Stimulated activated CD8-positive, alpha-beta memory T cell treated with anti-CD3 and anti-CD28 coated beads, Interleukin-7, amount 100 ng/mL, for 1 hour (primary cell): Measurements from ENCODE around the gene ACTR5.
A peak's percentile ranks its signal among the peaks of the same experiment; 100 is the strongest.
"Not testable (repeated sequence)": the region's sequence is repeated elsewhere in the genome, so short reads cannot be mapped to it uniquely, and the experiment has no call there.

Experiments
- DNase-seq, 2 donors: peaks; one replicate each; pipeline ENCODE4 v3.0.0-alpha.2; 2020; ENCODE audit warnings: low read depth in 2 of 2

The ACTR5 gene

DNA sequence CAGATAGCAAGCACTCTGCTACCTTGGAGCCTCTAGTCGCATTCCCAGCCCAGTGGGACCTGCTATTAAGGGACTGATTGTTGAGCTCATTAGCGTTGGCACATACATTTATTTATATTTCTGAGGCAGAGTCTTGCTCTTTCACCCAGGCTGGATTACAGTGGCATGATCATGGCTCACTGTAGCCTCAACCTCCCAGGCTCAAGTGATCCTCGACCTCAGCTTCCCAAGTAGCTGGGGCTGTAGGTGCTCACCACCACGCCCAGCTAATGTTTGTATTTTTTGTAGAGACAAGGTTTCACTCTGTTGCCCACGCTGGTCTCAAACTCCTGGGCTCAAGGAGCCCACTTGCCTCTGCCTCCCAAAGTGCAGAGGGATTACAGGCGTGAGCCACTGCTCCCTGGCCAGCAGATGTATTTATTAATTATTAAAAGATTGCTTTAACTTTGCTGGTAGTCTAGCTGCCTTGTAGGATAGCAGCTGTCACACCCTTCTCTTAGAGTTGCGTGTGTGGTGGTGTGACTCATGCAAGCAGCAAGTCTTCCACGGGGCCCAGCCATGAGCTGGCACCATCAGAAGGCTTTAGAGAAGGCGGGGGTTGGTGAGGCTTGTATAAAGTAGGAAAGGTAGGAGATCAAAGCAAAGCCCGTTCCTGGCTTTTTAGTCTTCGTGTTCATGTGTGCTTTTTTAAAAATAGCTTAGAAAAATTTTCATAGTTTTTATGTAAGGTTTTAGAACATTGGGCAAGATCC lies 16.5 kb downstream of the ACTR5 start:
- DNase-seq: no peak

DNA sequence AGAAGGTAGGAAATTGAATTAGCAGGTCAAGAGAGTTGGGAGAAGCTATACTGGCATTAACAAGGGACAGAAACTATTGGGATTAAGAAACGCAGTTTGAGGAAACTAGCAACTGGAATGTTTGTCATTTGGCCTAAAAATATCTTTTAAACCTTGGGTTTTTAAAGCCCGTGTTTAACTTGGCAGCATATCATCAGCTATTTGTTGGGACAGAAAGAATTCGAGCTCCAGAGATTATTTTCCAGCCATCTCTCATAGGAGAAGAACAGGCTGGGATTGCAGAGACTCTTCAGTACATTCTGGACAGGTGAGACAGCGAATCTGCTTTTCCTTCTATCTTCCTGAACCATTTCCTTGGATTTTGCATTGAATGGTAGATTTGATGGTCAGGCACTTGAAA lies 17.8 kb downstream of the ACTR5 start:
- DNase-seq: no peak

DNA sequence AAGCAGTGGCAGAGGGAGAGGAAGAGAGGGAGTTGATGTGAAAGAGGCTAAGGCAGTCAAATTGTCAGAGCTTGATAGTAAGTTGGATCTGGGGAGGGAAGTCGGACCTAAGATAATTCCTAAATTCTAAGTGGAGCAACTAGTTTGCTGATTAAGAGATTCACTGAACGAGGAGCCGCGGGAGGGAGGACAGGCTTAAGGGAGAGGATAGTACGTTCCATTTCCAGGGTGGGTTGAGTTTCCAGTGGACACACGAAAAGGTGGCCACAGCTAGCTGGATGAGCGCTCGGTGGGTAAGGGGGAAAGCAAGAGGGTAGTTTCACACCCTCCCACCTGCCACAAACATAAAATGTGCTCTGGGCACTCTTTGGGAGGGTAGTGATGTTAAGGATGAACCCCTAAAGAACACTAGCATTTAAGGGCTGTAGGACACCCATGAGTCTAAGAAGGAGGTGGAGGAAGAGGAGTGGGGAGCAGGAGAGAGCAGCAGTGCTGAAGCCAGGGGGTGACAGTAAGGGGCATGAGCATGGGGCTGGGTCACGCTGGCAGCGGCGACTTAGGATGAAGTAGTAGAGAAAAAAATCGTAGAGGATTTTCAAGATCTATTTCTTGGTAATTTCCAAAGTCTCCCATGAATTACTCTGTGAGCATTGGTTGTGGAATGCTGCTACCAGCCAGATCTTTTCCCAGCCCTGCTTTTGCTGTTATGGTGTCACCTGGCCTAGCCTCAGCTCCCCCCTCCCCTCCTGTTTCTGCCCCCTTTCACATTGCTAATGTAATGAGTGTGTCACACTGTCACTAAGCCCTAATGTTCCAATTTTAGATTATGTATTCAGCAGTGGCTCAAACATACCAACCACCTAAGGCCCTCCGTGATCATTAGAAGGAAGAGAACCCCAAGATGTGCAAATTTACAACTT lies 21.4 kb downstream of the ACTR5 start:
- DNase-seq: no peak

DNA sequence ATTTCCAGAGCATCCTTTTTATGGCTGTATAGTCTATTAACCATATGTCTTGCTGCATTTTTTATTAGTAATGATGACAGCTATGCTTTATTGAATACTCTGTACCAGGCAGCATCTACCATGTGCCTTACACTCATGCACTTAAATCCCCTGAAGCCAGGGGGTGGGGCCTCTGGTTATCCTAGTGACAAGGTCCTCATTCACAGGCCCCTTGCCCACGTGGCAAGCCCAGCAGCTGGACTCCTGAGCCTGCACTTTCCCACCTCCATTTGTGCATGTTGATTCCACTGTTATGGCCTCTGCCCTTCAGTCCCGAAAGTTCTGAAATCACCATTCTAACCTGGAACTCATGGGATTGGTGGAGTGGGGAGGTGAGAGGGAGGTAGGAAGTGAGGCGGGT lies 22.3 kb downstream of the ACTR5 start:
- DNase-seq: no peak

DNA sequence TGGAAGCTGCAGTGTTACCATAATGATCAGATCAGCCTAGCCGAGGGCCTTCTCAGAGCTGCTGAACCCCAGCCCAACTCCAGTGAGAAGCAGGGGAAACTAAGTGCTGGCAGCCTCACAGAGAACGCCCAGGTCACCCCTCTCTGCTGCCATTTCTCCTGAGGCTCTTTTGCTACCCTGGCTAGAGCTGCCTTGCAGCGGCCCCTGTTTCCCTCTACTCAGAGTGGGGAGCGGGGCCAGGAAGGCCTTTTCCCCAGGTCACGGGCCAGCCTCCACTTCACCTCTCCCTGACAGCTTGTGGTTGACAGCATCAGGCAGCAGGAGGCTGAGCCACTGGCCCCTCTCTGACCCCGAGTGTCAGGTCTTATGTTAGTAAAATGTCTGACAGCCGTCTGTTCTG lies 22.7 kb downstream of the ACTR5 start:
- DNase-seq: no peak

DNA sequence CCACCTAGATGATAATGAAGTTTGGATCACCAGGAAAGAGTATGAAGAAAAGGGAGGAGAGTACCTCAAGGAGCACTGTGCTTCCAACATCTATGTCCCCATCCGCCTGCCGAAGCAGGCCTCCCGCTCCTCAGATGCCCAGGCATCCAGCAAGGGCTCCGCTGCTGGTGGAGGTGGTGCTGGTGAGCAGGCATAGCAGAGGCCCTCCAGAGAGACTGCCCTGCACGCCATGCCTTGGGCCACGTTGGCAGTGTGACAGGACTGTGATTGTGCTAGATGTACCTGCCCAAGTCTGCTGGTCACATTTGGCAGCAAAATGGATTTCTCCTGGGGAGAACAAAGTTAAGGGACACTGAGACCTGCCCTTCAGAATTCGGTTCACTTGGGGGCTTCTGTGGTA lies 23.4 kb downstream of the ACTR5 start:
- no peak for DNase-seq

DNA sequence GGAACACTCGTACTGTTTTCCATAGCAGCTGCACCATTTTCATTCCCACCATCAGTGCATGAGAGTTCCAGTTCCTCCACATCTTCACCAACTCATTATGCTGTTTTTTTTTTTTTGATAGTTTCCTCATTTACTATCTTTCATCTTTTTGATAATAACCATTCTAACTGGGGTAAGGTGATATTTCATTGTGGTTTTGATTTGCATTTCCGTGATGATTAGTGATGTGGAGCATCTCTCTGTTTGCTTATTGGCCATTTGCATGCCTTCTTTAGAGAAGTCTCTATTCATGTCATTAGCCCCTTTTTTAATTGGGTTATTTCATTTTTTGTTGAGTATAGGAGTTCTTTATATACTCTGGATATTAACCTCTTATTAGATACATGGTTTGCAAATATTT lies 25.9 kb downstream of the ACTR5 start:
- DNase-seq: no peak

DNA sequence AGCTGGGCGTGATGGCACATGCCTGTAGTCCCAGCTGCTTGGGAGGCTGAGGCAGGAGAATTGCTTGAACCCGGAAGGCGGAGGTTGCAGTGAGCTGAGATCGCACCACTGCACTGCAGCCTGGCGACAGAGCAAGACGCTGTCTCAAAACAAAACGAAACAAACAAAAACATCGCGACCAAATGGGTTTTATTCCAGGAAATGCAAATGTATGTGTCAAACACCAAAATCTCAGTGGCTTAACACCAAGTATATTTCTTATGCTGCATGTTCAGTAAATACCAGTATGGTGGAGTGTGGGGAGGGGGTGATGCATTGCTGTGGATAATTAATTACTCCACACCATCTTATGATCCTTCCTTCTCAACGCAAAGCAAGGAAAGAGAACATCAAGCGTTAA lies 28.1 kb downstream of the ACTR5 start:
- no peak for DNase-seq

DNA sequence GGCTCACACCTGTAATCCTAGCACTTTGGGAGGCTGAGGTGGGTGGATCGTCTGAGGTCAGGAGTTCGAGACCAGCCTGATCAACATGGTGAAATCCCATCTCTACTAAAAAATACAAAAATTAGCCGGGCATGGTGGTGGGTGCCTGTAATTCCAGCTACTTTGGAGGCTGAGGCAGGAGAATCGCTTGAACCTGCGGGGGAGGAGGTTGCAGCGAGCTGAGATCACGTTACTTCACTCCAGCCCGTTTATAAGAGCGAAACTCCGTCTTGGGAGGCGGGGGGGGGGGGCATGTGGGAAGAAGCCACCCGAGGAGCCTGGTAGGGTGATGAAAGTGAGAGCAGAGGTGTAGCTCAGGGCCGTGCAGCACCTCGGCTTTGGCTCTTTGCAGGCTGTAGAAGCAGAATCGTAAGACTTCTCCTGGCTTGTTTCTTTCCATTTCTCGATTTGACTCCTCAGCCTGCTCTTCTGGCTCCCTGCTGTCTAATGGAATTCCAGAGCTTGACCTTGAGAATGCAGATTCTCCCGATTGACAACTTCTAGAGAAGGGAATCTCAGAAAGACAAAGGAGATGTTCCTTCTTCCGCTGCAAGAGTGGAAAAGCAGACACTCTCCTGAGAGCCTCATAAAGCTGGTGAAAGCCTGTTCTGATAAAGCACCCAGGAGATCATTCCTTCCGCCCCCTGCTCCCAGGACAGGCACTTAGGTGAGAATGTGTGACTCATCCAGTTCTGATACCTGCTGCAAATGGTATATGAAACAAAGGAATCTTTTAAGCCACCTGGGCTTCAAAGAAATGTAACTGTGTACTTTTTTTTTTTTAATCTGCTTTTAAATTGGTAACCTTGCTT lies 31.2 kb downstream of the ACTR5 start:
- no peak for DNase-seq

DNA sequence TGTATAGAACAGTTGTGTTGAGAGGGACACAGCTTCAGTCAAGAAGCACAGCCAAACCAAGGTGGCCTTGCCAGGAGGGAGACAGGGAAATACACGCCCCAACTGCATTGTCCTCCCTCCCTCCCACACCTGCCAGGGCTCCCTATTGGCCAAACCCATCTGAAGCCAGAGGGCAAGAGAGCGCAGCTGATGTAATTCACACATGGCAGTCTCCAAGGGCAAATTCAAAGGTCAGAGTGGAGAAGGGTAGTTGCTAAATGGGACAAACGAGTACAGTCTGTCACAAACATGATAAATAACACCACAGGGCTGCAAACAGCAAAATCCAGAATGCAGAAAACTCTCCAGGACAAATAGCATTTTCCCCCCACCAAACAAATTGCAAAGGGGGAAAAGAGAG lies 34.0 kb downstream of the ACTR5 start:
- no peak for DNase-seq

DNA sequence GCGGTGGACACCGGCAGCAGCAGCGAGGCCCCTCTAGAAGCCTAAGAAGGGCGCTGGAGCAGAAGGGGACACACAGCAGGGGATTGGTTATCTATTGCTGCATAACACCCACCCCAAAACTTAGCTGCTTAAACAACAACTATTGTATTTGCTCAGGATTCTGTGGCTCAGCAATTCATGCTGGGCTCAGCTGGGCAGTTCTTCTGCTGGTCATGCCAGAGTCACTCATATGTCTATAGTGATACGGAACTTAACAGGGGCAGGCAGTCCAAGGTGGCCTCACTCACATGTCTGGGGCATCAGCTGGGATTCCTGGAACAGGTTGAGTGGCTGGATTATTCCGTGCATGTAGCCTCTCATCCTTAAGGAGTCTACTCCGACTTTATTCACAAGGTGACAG lies 39.6 kb downstream of the ACTR5 start:
- DNase-seq: no peak

DNA sequence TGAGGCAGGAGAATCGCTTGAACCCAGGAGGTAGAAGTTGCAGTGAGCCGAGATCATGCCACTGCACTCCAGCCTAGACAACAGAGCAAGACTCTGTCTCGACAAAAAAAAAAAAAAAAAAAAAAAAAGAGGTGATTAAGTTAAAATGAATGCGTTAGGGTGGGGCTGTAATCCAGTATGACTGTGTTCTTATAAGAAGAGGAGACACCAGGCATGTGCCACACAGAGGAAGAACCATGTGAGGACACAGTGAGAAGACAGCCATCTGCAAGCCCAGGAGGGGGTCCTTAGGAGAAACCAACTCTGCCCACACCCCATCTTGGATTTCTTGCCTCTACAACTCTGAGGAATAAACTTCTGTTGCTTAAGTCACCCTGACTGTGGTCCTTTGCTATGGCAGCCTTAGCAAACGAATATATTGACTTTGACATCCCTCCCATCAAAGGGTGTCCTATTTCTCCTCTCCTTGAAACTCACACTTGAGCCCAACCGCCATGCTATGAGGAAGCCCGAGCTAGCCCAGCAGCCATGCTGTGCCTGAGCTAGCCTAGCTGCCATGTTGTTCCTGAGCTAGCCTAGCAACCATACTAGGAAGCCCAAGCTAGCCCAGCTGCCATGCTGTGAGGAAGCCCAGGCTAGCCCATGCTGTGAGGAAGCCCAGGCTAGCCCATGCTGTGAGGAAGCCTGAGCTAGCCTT lies 41.4 kb downstream of the ACTR5 start:
- DNase-seq: no peak

DNA sequence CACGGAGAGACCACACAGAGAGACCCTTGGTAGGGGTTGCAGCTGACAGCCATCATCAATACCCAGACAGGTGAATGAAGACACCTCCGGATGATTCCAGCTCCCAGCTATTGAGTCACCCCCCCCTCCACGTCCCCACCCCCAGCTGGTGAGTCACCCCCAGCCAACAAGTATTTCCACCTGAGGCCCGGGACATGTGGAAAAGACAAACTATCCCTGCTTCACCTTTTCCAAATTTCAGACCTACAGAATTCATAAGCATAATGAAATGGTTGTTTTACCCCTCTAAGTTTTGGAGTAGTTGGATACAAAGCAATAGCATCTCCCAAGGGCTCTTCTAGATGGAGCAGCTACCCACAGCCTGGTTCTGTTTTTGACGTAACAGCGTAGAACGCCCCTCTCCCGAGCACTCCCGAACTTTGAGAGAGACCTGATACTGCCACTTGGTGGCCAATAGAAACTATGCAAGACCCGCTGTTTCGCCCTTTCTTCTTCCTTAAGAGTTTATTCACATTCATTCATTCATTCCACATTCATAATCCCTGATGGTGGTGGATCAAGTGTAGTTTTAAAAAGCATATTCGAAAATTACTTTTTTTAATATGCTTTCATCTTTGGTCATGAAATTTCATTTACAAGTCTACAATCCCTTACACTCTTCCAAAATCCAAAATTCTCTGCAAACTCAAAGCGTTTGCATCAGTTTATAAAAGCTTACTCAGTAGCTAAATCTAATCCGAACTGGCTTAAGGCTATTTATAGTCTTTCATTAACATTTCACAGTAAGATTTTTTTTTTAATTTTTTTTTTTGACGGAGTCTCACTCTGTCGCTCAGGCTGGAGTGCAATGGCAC lies 42.2 kb downstream of the ACTR5 start:
- peak in 1 of 2 donors; percentile 21 for DNase-seq

DNA sequence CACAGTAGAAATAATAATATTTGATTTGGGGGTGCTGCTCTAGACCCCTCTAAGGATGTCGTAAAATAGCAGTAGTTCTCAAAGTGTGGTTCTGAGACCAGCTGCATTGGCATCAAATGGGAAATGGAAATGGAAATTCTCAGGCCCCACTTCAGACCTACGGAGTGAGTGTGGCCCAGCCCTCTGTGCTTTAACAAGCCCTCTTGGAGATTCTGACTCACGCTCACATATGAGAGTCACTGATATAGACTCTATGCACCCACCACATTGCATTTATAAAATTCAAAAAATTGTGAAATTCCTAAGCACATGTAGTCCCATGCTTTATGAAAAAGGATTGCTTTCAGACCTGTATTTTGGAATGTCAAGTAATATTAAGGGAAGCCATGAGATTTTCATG lies 43.0 kb downstream of the ACTR5 start:
- DNase-seq: no peak

DNA sequence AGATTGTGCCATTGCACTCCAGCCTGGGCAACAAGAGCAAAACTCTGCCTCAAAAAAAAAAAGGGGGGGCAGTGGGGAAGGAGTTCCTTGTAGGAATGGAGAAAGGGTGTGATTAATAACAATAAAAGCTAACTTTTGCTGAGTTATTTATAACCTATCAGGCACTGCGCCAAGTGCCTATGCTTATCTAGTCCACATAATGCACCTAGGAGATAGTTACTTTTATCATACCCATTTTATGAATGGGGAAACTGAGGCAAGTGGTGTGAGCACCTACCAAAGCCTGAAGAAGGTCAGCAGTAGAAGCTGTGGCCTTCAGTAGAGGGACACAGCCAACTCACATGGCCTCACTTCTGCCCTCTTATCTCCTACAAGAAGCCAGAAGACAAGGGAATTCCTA lies 43.7 kb downstream of the ACTR5 start:
- DNase-seq: no peak

DNA sequence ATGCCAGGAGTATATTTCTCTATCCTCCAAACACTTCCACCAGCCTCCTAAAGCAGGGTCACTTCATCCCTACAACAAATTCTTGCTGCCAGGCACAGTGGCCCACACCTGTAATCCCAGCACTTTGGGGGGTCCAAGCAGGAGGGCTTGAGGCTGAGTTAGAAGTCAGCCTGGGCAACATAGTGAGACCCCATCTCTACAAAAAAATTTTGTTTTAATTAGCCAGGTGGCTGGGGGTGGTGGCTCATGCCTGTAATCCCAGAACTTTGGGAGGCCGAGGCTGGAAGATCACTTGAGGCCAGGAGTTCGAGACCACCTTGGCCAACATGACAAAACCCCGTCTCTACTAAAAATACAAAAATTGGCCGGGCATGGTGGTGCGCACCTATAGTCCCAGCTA lies 45.8 kb downstream of the ACTR5 start:
- not testable (repeated sequence) for DNase-seq

DNA sequence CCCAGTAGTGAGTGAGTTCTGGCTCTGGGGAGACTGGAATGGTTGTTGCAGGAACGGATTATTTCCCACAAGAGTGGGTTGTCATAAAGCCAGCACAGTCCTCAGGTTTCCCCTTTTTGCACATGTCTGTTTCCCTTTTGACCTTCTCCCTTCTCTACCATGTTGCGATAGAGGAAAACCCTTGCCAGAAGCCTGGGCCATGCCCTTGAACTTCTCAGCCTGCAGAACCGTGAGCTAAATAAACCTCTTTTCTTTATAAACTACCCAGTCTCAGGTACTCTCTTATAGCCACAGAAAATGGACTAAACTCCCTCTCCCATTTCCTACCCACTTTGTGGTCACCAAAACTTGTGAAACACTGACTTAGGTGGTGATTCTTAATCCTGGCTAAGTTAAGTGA lies 50.0 kb downstream of the ACTR5 start:
- DNase-seq: no peak

DNA sequence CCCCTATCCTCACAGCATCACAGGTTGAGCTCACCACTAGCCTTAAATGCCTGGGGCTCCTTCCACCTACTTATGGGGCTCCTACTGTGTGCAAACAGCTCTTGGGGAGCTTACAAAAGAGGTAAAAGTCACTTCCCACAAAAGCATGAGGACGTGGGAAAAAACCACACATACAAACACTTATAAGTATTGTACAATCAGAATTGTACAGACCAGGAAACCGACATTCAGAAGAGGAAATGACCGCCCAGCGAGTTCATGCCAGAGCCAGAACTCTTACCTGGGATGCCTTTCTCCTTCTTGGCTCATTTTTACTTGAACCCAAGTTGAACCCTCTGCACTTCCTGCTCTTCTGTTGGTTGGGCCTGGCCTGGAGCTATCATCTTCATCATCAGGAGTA lies 50.9 kb downstream of the ACTR5 start:
- DNase-seq: no peak

DNA sequence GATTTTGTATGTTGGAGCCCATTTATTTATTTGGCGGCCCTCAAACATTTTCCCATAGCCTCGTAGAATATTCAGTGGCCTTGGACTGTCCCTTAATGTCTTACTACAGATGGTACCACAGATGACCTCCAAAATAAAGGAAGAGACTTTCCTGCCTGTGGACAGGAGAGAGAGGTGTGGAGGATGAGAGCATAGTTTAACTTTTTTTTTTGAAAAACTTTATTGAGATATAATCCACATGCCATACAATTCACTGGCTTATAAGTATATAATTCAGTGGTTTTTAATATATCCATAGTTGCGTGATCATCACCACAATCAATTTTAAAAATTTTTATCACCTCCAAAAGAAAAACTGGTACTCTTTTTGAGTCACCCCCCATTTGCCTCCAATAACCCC lies 52.6 kb downstream of the ACTR5 start:
- no peak for DNase-seq

DNA sequence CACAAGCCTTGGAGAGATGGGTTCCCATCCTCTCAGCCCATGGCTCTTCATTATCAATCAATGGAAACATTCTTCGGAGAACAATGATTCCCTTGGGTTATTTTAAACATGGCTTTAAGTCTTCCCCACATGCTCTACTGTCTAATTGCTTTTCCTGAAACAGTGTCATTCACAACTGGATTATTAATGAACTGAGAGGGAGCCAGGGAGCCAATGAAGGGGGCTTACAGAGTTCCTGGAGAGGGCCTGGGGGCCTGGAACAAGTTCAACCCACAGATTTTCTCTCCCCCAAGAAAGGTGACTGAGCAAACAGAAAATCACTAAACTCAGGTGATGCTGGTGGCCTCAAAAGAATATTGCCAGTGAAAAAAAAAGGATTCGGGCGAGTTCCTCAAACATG lies 56.0 kb downstream of the ACTR5 start:
- no peak for DNase-seq
